A549 (cell line): ENCODE results near the gene PTPN9. TPM values are rescaled to one million over a fixed set of nuclear protein-coding genes. Genes with fewer than 3 reads are reported as not detected.

ENCODE experiments used
- ATAC-seq, 2 experiments: fragments of 200-7000 bp in 1 of 2; fragments of >200 bp in 1 of 2; cut with Nextera tagmentation in 1 of 2; cut with Tn5 transposase in 1 of 2; 3 replicates each; pipeline versions ENCODE4 v1.8.0 to v1.9.1; 2018 to 2020; ENCODE audit warnings: mild to moderate bottlenecking in 1 of 2, moderate library complexity in 1 of 2
- CTCF ChIA-PET: fragments of 300-600 bp; sonication (Branson Sonifier 250); formaldehyde crosslinking; extraction: SDS; loops from one replicate; lab custom pipeline; 2021; ENCODE audit warnings: antibody characterized with exemption, inconsistent platforms; lab: Yijun Ruan, JAX
- POLR2A ChIA-PET: fragments of 350-600 bp; formaldehyde crosslinking; extraction: SDS; loops from one replicate; lab custom pipeline; 2021; ENCODE audit warnings: antibody characterized with exemption, inconsistent platforms; lab: Yijun Ruan, JAX
- DNase-seq, 2 experiments: peaks; one replicate each; pipeline versions ENCODE4 v3.0.0 to v3.0.0-alpha.2; 2011 to 2016; ENCODE audit warnings: low read depth in 1 of 2, low spot score in 1 of 2
- FAIRE-seq: peaks from 2 replicates; lab custom pipeline; 2011; peaks lifted over from hg19 to GRCh38; lab: Jason Lieb, UNC
- H3K27ac ChIP-seq, 2 experiments: fragments of >200 bp; sonication (Bioruptor Twin); formaldehyde crosslinking; 3 replicates each; pipeline ENCODE4 v1.5.1; 2016 to 2017
- H3K4me1 ChIP-seq: fragments of >200 bp; sonication (Bioruptor Twin); formaldehyde crosslinking; 3 replicates; pipeline ENCODE4 v1.6.1; 2016
- H3K4me2 ChIP-seq: fragments of >200 bp; sonication (Bioruptor Twin); formaldehyde crosslinking; 3 replicates; pipeline ENCODE4 v1.6.1; 2016
- H3K4me3 ChIP-seq: fragments of >200 bp; sonication (Bioruptor Twin); formaldehyde crosslinking; 3 replicates; pipeline ENCODE4 v1.5.1; 2016
- H3K9me3 ChIP-seq: fragments of >200 bp; sonication (Bioruptor Twin); formaldehyde crosslinking; 3 replicates; pipeline ENCODE4 v1.6.1; 2016
- ATOH8 ChIP-seq: fragments of 250-450 bp; sonication (Bioruptor Pico); IDR thresholded peaks from 2 replicates; pipeline ENCODE4 v1.5.0; 2020; ENCODE audit warnings: low read depth, mild to moderate bottlenecking, moderate library complexity
- BHLHE40 ChIP-seq: IDR thresholded peaks from 2 replicates; pipeline ENCODE4 v1.6.1; 2012; ENCODE audit warnings: low read depth, low read length, inconsistent platforms
- CBX2 ChIP-seq: fragments of 200-600 bp; sonication (generic); IDR thresholded peaks from 2 replicates; pipeline ENCODE4 v1.6.1; 2016; ENCODE audit warnings: low read depth, mild to moderate bottlenecking, borderline replicate concordance
- CBX8 ChIP-seq: fragments of 200-600 bp; sonication (generic); IDR thresholded peaks from 2 replicates; pipeline ENCODE4 v1.6.1; 2016
- CEBPB ChIP-seq, 2 experiments: fragments of >200 bp in 1 of 2; sonication (Bioruptor Twin) in 1 of 2; formaldehyde crosslinking in 1 of 2; IDR thresholded peaks; 2 replicates each; pipeline ENCODE4 v1.6.1; 2012 to 2016
- CHD4 ChIP-seq: fragments of 200-600 bp; sonication (generic); IDR thresholded peaks from 2 replicates; pipeline ENCODE4 v1.6.1; 2016; ENCODE audit warnings: antibody characterized with exemption, mild to moderate bottlenecking, borderline replicate concordance
- EHF ChIP-seq: fragments of 250-450 bp; sonication (Bioruptor Pico); IDR thresholded peaks from 2 replicates; pipeline ENCODE4 v1.5.0; 2020; ENCODE audit warnings: mild to moderate bottlenecking
- EP300 ChIP-seq, 2 experiments: fragments of >200 bp; sonication (Bioruptor Twin); formaldehyde crosslinking; IDR thresholded peaks; 2 replicates in 1 of 2; 3 replicates in 1 of 2; pipeline ENCODE4 v1.6.1; 2016 to 2017
- FOXS1 ChIP-seq: fragments of 250-450 bp; sonication (Bioruptor Pico); IDR thresholded peaks from 2 replicates; pipeline ENCODE4 v1.5.0; 2020; ENCODE audit warnings: mild to moderate bottlenecking, moderate library complexity
- HEYL ChIP-seq: fragments of 250-450 bp; sonication (Bioruptor Pico); IDR thresholded peaks from 2 replicates; pipeline ENCODE4 v1.8.0; 2021; ENCODE audit warnings: mild to moderate bottlenecking, moderate library complexity
- HOXB5 ChIP-seq: fragments of 250-450 bp; sonication (Bioruptor Pico); IDR thresholded peaks from 2 replicates; pipeline ENCODE4 v1.5.0; 2020; ENCODE audit warnings: mild to moderate bottlenecking, moderate library complexity
- JUN ChIP-seq, 2 experiments: fragments of >200 bp; sonication (Bioruptor Twin); formaldehyde crosslinking; IDR thresholded peaks; 2 replicates in 1 of 2; 3 replicates in 1 of 2; pipeline ENCODE4 v1.6.1; 2016 to 2017
- MAFK ChIP-seq: fragments of 450-650 bp; IDR thresholded peaks from 2 replicates; pipeline ENCODE4 v1.6.1; 2014; ENCODE audit not compliant: partially characterized antibody
- MAZ ChIP-seq: fragments of 150-350 bp; IDR thresholded peaks from 2 replicates; pipeline ENCODE4 v1.6.1; 2014; ENCODE audit warnings: antibody characterized with exemption, low read depth, low read length, borderline replicate concordance
- MYC ChIP-seq: IDR thresholded peaks from 2 replicates; pipeline ENCODE4 v1.6.1; 2012; ENCODE audit warnings: mild to moderate bottlenecking, inconsistent platforms, low read length, improper control_type of control experiment, borderline replicate concordance
- NPAS2 ChIP-seq: fragments of 250-450 bp; sonication (Bioruptor Pico); IDR thresholded peaks from 2 replicates; pipeline ENCODE4 v1.8.0; 2022; ENCODE audit warnings: mild to moderate bottlenecking, moderate library complexity, borderline replicate concordance
- PHF8 ChIP-seq: fragments of 200-600 bp; sonication (generic); IDR thresholded peaks from 2 replicates; pipeline ENCODE4 v1.6.1; 2016; ENCODE audit warnings: low read depth, mild to moderate bottlenecking, antibody characterized with exemption, moderate library complexity, borderline replicate concordance
- POLR2AphosphoS2 ChIP-seq: conservative IDR thresholded peaks from 2 replicates; pipeline ENCODE4 v1.6.1; 2012; ENCODE audit warnings: low read length, improper control_type of control experiment, inconsistent platforms
- RFX5 ChIP-seq: fragments of 450-650 bp; IDR thresholded peaks from 2 replicates; pipeline ENCODE4 v1.7.1; 2014; ENCODE audit warnings: antibody characterized with exemption, mild to moderate bottlenecking, moderate library complexity
- SREBF2 ChIP-seq: fragments of 450-650 bp; IDR thresholded peaks from 2 replicates; pipeline ENCODE4 v1.6.1; 2014; ENCODE audit warnings: mild to moderate bottlenecking, moderate library complexity
- ZC3H11A ChIP-seq: fragments of 450-650 bp; IDR thresholded peaks from 2 replicates; pipeline ENCODE4 v1.6.1; 2014; ENCODE audit warnings: antibody characterized with exemption, mild to moderate bottlenecking
- ZSCAN20 ChIP-seq: fragments of 250-450 bp; sonication (Bioruptor Pico); IDR thresholded peaks from 2 replicates; pipeline ENCODE4 v1.8.0; 2022; ENCODE audit warnings: mild to moderate bottlenecking, moderate library complexity
- WGBS: methylation state at CpG from one replicate; pipeline ENCODE4 v1.1.6; 2017; ENCODE audit errors: missing lambda C conversion rate; 5-methylcytosine and 5-hydroxymethylcytosine counted together
- polyA plus RNA-seq, 4 experiments: library from polyadenylated mRNA; depleted of rRNA in 3 of 4; stranded (reverse); fragments of >200 nt; fragmentation: RNase III in 1 of 4; extraction: RNeasy Plus Mini Kit Qiagen cat#74134 plus additional on column Dnase treatment in 1 of 4; gene quantifications; 2 replicates in 3 of 4; 3 replicates in 1 of 4; pipeline ENCODE4 v1.2.3, GENCODE V29; 2011 to 2017
- TF ChIP-seq, protein P1 (sequence below): fragments of >200 bp; sonication (Bioruptor Twin); formaldehyde crosslinking; IDR thresholded peaks from 3 replicates; pipeline ENCODE4 v1.5.1; 2016
- TF ChIP-seq, protein P2 (sequence below): fragments of 150-350 bp; IDR thresholded peaks from 2 replicates; pipeline ENCODE4 v1.6.1; 2014; ENCODE audit warnings: low read depth, mild to moderate bottlenecking, low read length

PTPN9 gene
- polyA plus RNA-seq, 2 of the 4 experiments (the other 2 are of a cell fraction): 29.5 to 60.2 TPM

DNA sequence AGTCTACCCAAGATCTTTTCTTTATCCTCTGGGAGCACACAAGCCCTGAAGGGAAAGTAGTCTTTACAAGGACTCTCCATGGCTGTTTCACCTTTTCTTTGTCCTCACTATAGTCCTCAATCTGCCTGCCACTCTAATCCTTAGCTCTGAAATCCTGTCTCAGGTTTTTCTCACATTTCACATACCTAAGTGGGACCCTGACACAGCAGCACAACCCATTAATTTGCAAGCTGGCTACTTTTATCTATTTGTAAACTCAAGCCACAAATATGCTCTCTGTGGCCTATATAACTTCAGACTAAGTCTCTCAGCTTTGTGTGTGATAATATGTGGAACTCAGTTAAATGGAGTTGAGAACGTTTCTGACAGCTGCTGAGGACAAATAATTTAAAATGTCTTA, 147.4 kb downstream of the PTPN9 start:
- FAIRE-seq (no peak), ATAC-seq (no peak), DNase-seq (no peak)
- CTCF ChIA-PET: interaction anchor here (1.4 to 1.6 kb wide), 2 partner anchors 11 to 63 kb away, joined by 4 to 5 read pairs; partner anchors contain the start of gene MAN2C1
- Histone ChIP-seq H3K27ac (no peak overlapping the region), H3K4me2 (no peak overlapping the region), H3K9me3 (no peaks in the 10 kb centered on the region), H3K4me3 (no peak overlapping the region), H3K4me1 (no peaks in the 10 kb centered on the region)
- no peak for TF ChIP-seq MAZ
- TF ChIP-seq MAFK: peak; percentile 51
- 71% methylated on average over 1 of the region's 1 CpG for WGBS
- POLR2A ChIA-PET: interaction anchor here (1.4 kb wide), 1 partner anchor 63 kb away, joined by 3 read pairs; the partner anchor contains the start of gene MAN2C1

DNA sequence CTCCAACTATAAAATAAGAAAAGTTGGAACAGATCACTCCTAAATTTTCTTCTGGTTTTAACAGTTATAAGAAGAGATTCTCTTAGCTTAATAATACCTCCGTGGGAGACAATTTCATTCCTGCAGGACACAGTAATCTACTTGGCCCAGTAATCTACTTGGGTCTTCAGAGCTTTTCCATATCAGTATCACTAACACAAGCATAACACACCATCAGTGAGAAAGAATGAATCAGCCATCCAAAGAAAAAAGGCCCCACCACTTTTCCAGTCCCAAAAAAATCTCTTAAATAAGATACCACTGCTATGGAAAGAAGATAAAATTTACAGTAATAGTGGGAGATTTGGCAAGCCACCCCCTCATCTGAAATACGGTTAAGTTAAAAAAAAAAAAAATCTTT, 147.8 kb downstream of the PTPN9 start:
- H3K9me3 ChIP-seq: no peaks in the 10 kb centered on the region
- no peak overlapping the region for H3K27ac ChIP-seq
- no peaks in the 10 kb centered on the region for H3K4me1 ChIP-seq
- ATAC-seq: no peak
- ChIA-PET CTCF (interaction anchor here (1.4 to 1.6 kb wide), 2 partner anchors 10 to 63 kb away, joined by 4 to 5 read pairs; partner anchors contain the start of gene MAN2C1), POLR2A (interaction anchor here (1.4 kb wide), 1 partner anchor 62 kb away, joined by 3 read pairs; the partner anchor contains the start of gene MAN2C1)
- DNase-seq: no peak
- no peak for FAIRE-seq
- no peak overlapping the region for H3K4me2 ChIP-seq
- no peak overlapping the region for H3K4me3 ChIP-seq
- TF ChIP-seq RFX5 (no peak), CBX8 (no peak), HOXB5 (no peak), NPAS2 (CRISPR knock-in tag) (no peak), POLR2AphosphoS2 (no peak), EP300 (IDR thresholded peaks at IDR 0.05) (no peak), SREBF2 (no peak), FOXS1 (CRISPR knock-in tag) (no peak), ZSCAN20 (CRISPR knock-in tag) (no peak), MYC (no peak), PHF8 (no peak), CBX2 (no peak), CEBPB (IDR thresholded peaks at IDR 0.05) (no peak), CHD4 (no peak), ZC3H11A (no peak), JUN (IDR thresholded peaks at IDR 0.05) (no peak), HEYL (CRISPR knock-in tag) (no peak), EHF (CRISPR knock-in tag) (no peak)
- TF ChIP-seq, protein P1, sequence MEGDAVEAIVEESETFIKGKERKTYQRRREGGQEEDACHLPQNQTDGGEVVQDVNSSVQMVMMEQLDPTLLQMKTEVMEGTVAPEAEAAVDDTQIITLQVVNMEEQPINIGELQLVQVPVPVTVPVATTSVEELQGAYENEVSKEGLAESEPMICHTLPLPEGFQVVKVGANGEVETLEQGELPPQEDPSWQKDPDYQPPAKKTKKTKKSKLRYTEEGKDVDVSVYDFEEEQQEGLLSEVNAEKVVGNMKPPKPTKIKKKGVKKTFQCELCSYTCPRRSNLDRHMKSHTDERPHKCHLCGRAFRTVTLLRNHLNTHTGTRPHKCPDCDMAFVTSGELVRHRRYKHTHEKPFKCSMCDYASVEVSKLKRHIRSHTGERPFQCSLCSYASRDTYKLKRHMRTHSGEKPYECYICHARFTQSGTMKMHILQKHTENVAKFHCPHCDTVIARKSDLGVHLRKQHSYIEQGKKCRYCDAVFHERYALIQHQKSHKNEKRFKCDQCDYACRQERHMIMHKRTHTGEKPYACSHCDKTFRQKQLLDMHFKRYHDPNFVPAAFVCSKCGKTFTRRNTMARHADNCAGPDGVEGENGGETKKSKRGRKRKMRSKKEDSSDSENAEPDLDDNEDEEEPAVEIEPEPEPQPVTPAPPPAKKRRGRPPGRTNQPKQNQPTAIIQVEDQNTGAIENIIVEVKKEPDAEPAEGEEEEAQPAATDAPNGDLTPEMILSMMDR: no peak
- TF ChIP-seq, protein P2, sequence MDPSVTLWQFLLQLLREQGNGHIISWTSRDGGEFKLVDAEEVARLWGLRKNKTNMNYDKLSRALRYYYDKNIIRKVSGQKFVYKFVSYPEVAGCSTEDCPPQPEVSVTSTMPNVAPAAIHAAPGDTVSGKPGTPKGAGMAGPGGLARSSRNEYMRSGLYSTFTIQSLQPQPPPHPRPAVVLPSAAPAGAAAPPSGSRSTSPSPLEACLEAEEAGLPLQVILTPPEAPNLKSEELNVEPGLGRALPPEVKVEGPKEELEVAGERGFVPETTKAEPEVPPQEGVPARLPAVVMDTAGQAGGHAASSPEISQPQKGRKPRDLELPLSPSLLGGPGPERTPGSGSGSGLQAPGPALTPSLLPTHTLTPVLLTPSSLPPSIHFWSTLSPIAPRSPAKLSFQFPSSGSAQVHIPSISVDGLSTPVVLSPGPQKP: no peak
- WGBS: 88% methylated on average over 2 of the region's 2 CpGs

DNA sequence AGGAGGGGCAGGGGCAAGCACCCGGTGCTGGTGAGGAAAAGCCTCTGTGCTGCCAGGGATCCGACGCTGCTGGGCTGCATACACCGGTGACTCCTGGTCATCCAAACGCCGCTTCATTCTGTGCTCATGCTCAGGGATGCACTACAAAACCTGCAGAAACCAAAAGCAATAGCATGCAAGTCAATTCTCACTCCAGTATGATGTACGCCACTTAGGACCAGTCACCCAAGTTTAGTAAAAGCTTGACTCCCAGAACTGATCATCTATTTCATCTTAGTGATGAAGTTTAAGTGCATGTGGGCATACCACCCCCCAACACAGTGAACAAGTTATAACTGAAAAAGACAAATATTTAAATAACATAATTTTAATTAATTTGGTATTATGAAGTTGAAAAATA, 148.9 kb downstream of the PTPN9 start:
- WGBS: 91% methylated on average over 7 of the region's 7 CpGs
- POLR2A ChIA-PET: no interaction called here
- no peak for FAIRE-seq

More for the DNA sequence above, 148.9 kb downstream of the PTPN9 start:
- CTCF ChIA-PET: no interaction called here
- DNase-seq: no peak
- ATAC-seq: no peak
- Histone ChIP-seq H3K4me2 (no peak overlapping the region), H3K4me3 (no peak overlapping the region), H3K9me3 (no peaks in the 10 kb centered on the region), H3K27ac (no peak overlapping the region), H3K4me1 (no peaks in the 10 kb centered on the region)
- no peak for TF ChIP-seq RFX5
- TF ChIP-seq NPAS2 (CRISPR knock-in tag): no peak
- no peak for TF ChIP-seq ATOH8 (CRISPR knock-in tag)
- TF ChIP-seq BHLHE40: no peak
